Caki2 (cell line): ENCODE measurements around the gene PSTPIP1. TPM values are rescaled to one million over a fixed set of nuclear protein-coding genes. Genes with fewer than 3 reads are reported as not detected.
A peak's percentile ranks its signal among the peaks of the same experiment; 100 is the strongest.

Source experiments
- DNase-seq: peaks from one replicate; pipeline ENCODE4 v3.0.0-alpha.2; 2015; ENCODE audit warnings: low read depth
- in situ Hi-C: cut with HindIII; loops from 2 replicates; pipeline ENCODE4 v1.10.0; 2016; ENCODE audit warnings: low sequenced_read_pairs, low pct_unique_long_range_greater_than_20kb, mixed read lengths
- total RNA-seq: library from RNA; depleted of rRNA; stranded (reverse); fragments of >200 nt; shearing (Covaris generic); gene quantifications from 2 replicates; pipeline ENCODE4 v1.2.3, GENCODE V29; 2014; ENCODE audit warnings: low replicate concordance

The PSTPIP1 gene
- total RNA-seq, 1 experiment from 2014 or later = not detected

DNA sequence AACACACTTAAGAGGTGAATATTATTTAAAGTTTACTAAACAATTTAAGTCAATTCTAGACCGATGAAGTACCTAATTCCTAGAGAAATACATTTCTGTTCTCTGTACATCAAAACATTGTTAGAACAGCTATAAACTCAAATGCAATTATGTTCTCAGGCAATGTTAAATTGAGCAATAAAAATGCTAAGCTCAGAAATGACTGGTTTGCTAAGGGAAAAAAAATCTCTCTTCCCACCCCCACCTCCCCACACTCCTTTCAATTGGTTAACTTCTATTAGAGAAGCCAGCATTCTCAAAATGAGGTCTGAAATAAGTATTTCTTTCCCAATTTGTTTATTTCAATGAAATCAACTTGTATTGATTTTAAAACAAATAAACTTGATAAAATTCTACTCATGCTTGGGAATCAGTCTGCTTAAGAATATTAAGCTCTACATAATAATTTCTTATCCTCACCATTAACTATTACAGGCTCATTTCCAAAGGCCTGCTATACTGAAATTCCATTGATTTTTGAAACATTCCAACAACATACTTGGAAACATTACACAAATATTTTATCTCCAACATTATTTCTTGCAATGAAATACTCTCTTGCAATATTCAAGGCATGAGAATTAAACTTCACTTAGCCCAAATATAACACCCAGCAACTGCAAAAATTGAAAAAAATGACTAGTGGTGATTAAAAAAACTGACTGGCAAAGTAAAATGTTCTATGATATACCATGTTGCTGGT is 53.4 kb downstream of the PSTPIP1 start:
- in situ Hi-C loops = no loop called here

DNA sequence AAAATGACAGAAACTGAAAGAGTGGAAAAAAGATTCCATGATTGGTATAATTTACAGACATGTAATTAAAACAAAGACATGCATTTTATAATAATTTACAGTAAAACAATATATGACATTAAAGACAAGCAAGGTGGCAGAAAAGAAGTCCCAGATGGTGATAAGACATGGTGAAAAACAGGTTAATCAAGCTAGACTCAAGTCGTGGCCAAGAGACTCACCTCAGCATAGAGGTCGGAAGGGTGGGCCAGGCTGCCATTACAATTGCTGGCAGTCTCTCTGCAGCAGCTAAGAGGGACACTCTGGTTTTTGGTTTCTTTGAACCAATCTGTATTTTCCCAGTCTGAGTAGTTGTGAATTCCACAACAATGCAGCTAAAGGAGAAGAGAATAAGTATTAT is 57.6 kb downstream of the PSTPIP1 start:
- in situ Hi-C loops = loop anchor here (25.0 kb wide), 1 partner anchor 485 kb away; no protein-coding TSS in a partner anchor
- no peak for DNase-seq

More for the DNA sequence above, 53.4 kb downstream of the PSTPIP1 start:
- DNase-seq = no peak

- in situ Hi-C loops = loop anchor here (25.0 kb wide), 1 partner anchor 484 kb away; no protein-coding TSS in a partner anchor
- no peak for DNase-seq
Observed at GRCh38 chr15:77053709-77054108, 58.8 kb downstream of the PSTPIP1 start.

DNA sequence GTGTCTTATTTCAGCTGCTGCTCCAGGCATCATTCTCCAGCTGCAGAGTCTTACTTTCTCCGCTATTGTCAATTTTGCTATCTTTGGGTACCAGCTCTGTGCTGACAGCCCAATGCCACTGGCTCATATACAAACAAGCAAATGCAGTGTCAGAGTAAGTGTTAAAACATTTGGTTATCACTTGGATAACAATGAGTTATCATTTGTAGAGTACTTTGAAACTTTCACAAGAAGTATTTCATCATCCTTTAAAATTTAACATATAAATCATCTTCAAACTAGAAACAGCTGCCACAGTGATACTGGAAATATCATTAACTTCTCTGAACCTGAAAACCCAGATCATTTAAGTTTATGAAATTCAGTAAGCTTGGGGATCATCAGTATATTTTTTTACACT is 62.1 kb downstream of the PSTPIP1 start:
- in situ Hi-C loops = loop anchor here (25.0 kb wide), 1 partner anchor 480 kb away; no protein-coding TSS in a partner anchor
- DNase-seq = no peak

- in situ Hi-C loops = loop anchor here (25.0 kb wide), 1 partner anchor 480 kb away; no protein-coding TSS in a partner anchor
- DNase-seq = no peak
Observed at GRCh38 chr15:77057685-77058084, 62.8 kb downstream of the PSTPIP1 start.

- in situ Hi-C loops = loop anchor here (25.0 kb wide), 1 partner anchor 479 kb away; no protein-coding TSS in a partner anchor
Observed at GRCh38 chr15:77058468-77058867, 63.5 kb downstream of the PSTPIP1 start.

DNA sequence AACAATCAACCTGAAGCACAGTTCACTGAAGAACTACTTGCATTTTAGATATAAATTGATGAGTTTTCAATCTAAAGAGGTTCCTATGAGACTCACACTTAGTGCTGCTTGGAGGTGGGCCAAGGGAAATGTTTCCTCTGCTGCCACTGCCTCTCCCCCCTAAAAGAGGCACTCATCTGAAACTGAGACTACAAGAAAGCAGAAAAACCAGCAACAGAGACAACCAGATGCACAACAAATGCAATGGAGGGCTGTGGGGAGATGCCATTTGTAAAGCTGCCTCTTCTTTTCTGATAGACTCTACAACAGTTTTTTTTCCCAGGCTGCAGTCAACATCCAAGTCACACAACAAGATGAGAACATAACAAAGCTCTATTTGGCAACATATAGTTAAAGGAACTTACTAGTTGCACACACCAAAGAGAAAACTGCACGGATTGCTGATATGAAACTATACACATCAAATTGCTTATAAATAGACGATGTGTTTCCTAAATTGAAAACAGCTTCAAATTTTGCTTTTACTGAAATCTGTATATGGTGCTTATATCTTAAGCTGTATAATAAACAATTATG is 64.9 kb downstream of the PSTPIP1 start:
- no peak for DNase-seq
- in situ Hi-C loops = loop anchor here (25.0 kb wide), 1 partner anchor 477 kb away; no protein-coding TSS in a partner anchor

More at GRCh38 chr15:77058468-77058867, 63.5 kb downstream of the PSTPIP1 start:
- no peak for DNase-seq

GRCh38 chr15:77060546-77060945 is 65.6 kb downstream of the PSTPIP1 start:
- in situ Hi-C loops = loop anchor here (25.0 kb wide), 1 partner anchor 477 kb away; no protein-coding TSS in a partner anchor
- no peak for DNase-seq

DNA sequence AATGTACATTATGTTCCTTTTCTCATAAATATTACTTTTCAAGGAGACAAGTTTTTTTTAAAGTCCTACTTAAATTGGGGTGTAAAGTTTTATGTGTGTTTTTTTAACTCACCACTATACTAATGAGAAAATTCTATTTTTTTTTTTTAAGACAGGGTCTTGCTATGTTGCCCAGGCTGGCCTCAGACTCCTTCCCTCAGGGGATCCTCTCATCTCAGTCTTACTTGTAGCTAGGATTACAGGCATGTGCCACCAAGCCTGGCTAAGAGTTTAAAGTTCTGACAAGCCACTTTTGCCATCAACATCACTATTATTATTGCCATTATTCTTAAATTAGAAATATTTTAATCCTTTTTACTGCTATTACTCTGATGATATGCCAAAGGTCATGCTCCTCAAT is 68.3 kb downstream of the PSTPIP1 start:
- in situ Hi-C loops = loop anchor here (25.0 kb wide), 1 partner anchor 474 kb away; no protein-coding TSS in a partner anchor
- no peak for DNase-seq

DNA sequence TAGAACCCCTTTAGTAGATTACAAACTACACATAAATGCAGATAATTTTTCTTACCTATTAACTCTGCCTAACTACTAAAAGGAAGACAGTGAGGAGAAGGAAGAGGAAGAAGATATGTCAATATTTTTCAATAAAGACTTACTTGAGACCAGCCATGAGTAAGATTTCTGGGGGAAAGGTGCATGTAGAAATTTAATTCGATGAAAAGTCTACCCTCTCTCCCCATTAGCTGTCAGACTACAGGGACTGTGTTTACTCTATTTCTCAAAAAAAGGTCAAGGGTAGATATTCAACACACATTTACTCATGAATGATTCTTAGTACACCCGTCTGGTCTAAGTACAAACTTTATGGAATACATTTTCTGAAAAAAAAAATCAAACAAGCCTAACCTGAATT is 69.1 kb downstream of the PSTPIP1 start:
- no peak for DNase-seq
- in situ Hi-C loops = loop anchor here (25.0 kb wide), 1 partner anchor 473 kb away; no protein-coding TSS in a partner anchor

DNA sequence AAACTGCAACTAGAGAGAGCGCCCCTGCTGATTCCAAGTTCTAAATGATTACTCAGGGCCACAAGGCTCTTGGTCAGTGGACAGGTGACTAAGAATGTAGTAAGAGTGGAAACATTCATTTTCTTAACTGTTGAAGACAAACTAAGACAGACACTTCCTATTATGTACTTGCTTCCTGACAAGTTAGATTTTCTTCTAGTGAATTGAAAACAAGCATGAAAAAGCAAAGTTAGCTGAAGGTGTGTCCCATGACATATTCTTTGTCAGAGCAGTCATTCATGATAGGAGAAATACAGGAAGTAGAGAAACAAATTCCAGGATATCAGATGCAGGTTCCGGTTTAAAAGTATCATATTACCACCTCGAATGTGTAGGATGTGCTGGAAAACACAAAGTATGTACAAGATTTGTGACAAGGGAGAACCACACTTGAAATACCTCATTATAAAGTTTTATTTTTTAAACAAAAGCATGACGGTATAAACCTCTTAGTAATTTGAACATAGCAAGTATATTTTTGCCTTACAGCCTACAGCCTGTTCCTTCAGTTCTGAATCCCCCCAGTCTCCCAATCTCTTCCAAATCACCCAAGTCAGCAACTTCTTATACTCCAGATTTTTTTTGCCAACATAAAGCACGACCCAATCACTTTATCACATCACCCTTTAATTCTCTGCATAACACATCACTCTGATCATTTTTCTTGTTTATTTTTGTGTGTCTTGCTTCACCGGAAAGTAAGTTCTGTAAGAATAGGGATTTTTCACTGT is 69.8 kb downstream of the PSTPIP1 start:
- peak; percentile 77 for DNase-seq
- in situ Hi-C loops = loop anchor here (25.0 kb wide), 1 partner anchor 473 kb away; no protein-coding TSS in a partner anchor

GRCh38 chr15:77066971-77067690 is 72.2 kb downstream of the PSTPIP1 start:
- in situ Hi-C loops = loop anchor here (25.0 kb wide), 1 partner anchor 470 kb away; no protein-coding TSS in a partner anchor
- peak; percentile 81 for DNase-seq

DNA sequence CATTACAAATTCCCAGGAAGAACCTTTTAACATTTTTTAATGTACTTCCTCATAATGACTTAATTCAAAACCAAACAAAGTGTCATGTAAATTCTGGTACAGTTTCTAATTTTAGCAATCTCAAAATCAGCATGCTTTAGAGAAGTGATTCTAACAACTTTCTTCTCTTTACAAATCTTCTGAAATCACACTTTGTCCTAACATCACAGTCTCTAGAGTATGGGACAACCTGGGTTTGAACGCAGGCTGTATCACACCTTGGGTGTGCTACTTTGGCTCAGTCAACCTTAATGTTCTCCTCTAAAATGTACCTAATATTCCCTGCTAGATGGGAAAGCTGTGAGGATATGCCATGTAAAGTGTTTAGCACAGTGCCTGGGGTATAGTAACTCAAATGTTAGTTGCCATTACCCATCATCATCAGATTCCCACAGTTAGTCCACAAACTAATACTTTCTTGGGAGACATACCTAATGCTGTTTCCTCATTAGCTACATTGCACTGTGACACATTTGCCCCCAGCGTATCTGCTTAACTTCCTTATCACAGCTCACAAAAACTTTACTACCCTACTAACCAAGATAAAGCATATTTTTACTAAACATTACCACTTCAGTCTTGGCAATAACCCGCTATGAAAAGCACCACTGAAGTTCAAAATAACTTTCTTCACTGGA is 72.9 kb downstream of the PSTPIP1 start:
- no peak for DNase-seq
- in situ Hi-C loops = loop anchor here (25.0 kb wide), 1 partner anchor 469 kb away; no protein-coding TSS in a partner anchor

GRCh38 chr15:77068633-77069032 is 73.7 kb downstream of the PSTPIP1 start:
- DNase-seq = no peak

DNA sequence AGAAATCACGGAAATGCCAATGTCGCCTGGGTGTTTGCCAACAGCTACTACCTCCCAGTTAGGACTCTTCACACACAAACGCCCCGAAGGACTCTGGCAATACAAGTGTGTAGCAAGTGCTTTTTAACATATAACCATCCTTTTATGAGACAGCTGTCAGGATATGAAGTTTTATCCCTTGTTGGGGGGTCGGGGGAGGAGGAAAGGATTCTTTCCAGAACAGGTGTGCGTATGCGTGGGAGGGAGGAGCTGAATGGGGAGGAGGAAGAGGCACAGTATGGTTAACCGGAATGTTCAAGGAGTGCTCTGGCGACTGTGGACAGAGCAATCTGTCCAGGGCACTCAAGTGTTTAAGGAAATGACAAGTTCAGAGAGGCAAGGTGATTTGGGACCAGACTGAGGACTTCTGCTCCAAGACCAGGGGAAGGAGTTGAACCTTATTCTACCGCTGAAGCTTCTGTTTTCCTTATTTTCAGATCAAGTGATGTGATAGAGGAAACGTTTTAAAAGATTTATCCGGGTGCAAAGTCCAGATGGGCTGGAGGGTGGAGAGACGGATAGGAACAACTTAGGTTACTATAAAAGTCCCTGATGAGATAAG is 74.7 kb downstream of the PSTPIP1 start:
- in situ Hi-C loops = loop anchor here (25.0 kb wide), 1 partner anchor 468 kb away; no protein-coding TSS in a partner anchor

More at GRCh38 chr15:77068633-77069032, 73.7 kb downstream of the PSTPIP1 start:
- in situ Hi-C loops = loop anchor here (25.0 kb wide), 1 partner anchor 469 kb away; no protein-coding TSS in a partner anchor

DNA sequence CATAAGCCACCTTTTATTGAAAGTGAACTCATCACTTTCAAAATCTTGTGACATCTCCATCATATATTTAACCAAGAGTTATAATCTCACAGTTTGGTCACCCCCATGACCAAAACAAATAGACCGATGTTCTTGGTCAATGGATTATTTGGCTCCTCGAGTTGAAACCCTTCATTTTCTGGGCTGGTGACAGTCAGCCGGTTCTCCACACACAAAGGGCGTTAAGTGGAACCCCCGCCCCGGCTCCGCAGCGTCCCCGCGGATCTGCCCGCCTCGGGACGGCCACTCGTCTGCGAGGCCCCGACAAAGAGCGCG is 75.2 kb downstream of the PSTPIP1 start:
- in situ Hi-C loops = loop anchor here (25.0 kb wide), 1 partner anchor 467 kb away; no protein-coding TSS in a partner anchor
- DNase-seq = no peak

More for the DNA sequence above, 74.7 kb downstream of the PSTPIP1 start:
- peak; percentile 40 for DNase-seq
